Osteoblast (primary cell): ENCODE data around the gene NEK5. TPM values are rescaled to one million over a fixed set of nuclear protein-coding genes. Genes with fewer than 3 reads are reported as not detected.

ENCODE experiments used
- DNase-seq: peaks from one replicate; pipeline ENCODE4 v3.0.0; 2011; ENCODE audit warnings: low spot score, mixed read lengths; ENCODE audit not compliant: insufficient read length; ENCODE audit errors: missing footprints
- H2AFZ ChIP-seq: 2 replicates; pipeline ENCODE4 v1.6.0; 2011; ENCODE audit warnings: mild to moderate bottlenecking, low read length
- H3K27ac ChIP-seq: 2 replicates; pipeline ENCODE4 v1.5.1; 2011; ENCODE audit warnings: mild to moderate bottlenecking, low read depth, low read length, moderate library complexity
- H3K27me3 ChIP-seq: 2 replicates; pipeline ENCODE4 v1.6.0; 2012; ENCODE audit warnings: mild to moderate bottlenecking, control low read depth, inconsistent platforms, low read length, moderate library complexity; ENCODE audit not compliant: insufficient read depth
- H3K36me3 ChIP-seq: 2 replicates; pipeline ENCODE4 v1.5.1; 2011; ENCODE audit warnings: mild to moderate bottlenecking, low read length, control low read depth, moderate library complexity; ENCODE audit not compliant: insufficient read depth
- H3K4me1 ChIP-seq: 2 replicates; pipeline ENCODE4 v1.5.1; 2011; ENCODE audit warnings: mild to moderate bottlenecking, low read length, control low read depth, moderate library complexity; ENCODE audit not compliant: insufficient read depth
- H3K4me2 ChIP-seq: 2 replicates; pipeline ENCODE4 v1.6.0; 2011; ENCODE audit warnings: mild to moderate bottlenecking, low read length; ENCODE audit not compliant: insufficient read depth
- H3K4me3 ChIP-seq: fragments of 200-600 bp; sonication (generic); 3 replicates; pipeline ENCODE4 v1.5.1; 2012; ENCODE audit warnings: mild to moderate bottlenecking, low read length, inconsistent platforms; ENCODE audit not compliant: insufficient read depth
- H3K79me2 ChIP-seq: 2 replicates; pipeline ENCODE4 v1.6.0; 2012; ENCODE audit warnings: mild to moderate bottlenecking, low read length, control low read depth, inconsistent platforms; ENCODE audit not compliant: insufficient read depth
- H3K9me3 ChIP-seq: 2 replicates; pipeline ENCODE4 v1.5.1; 2011; ENCODE audit warnings: low read depth, low read length, control low read depth
- H4K20me1 ChIP-seq: 2 replicates; pipeline ENCODE4 v1.6.0; 2012; ENCODE audit warnings: mild to moderate bottlenecking, low read length, control low read depth; ENCODE audit not compliant: insufficient read depth
- total RNA-seq: library from RNA; depleted of rRNA; stranded (reverse); fragments of >200 nt; gene quantifications from 2 replicates; pipeline ENCODE4 v1.2.3, GENCODE V29; 2012
- TF ChIP-seq, protein P1 (sequence below): IDR thresholded peaks from 2 replicates; pipeline ENCODE4 v1.5.1; 2011; ENCODE audit warnings: mild to moderate bottlenecking, low read depth, low read length, moderate library complexity; ENCODE audit errors: extremely low read depth

The NEK5 gene
- total RNA-seq, 1 donor: 0.36 TPM

DNA sequence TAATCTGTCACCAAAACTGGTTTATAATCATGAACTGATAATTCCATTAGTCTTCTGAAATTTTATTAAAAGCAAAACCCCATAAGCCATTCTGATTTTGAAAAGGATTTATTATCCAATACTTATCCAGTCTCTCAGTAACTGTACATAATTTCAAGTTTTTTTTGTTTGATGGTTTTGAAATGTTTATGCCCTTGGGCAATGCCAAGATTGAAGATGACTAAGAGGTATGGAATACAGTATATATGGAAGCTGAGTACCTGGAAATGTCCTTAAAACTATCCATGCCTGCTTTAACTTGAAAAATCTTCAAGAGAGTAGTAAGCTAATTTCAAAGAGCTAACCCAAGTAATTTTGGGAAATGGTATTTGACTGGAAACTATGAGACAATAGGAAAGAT lies 1.8 kb upstream of the NEK5 start:
- no peak for DNase-seq
- Histone ChIP-seq H3K79me2 (no peaks in the 10 kb centered on the region), H2AFZ (no peak overlapping the region), H3K9me3 (no peaks in the 10 kb centered on the region), H3K4me1 (peaks cover 16% of the 10 kb centered on the region), H4K20me1 (no peaks in the 10 kb centered on the region), H3K4me2 (no peak overlapping the region), H3K36me3 (peaks cover 24% of the 10 kb centered on the region), H3K27ac (no peak overlapping the region), H3K27me3 (no peaks in the 10 kb centered on the region), H3K4me3 (no peak overlapping the region)
- TF ChIP-seq, protein P1, sequence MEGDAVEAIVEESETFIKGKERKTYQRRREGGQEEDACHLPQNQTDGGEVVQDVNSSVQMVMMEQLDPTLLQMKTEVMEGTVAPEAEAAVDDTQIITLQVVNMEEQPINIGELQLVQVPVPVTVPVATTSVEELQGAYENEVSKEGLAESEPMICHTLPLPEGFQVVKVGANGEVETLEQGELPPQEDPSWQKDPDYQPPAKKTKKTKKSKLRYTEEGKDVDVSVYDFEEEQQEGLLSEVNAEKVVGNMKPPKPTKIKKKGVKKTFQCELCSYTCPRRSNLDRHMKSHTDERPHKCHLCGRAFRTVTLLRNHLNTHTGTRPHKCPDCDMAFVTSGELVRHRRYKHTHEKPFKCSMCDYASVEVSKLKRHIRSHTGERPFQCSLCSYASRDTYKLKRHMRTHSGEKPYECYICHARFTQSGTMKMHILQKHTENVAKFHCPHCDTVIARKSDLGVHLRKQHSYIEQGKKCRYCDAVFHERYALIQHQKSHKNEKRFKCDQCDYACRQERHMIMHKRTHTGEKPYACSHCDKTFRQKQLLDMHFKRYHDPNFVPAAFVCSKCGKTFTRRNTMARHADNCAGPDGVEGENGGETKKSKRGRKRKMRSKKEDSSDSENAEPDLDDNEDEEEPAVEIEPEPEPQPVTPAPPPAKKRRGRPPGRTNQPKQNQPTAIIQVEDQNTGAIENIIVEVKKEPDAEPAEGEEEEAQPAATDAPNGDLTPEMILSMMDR: no peak

DNA sequence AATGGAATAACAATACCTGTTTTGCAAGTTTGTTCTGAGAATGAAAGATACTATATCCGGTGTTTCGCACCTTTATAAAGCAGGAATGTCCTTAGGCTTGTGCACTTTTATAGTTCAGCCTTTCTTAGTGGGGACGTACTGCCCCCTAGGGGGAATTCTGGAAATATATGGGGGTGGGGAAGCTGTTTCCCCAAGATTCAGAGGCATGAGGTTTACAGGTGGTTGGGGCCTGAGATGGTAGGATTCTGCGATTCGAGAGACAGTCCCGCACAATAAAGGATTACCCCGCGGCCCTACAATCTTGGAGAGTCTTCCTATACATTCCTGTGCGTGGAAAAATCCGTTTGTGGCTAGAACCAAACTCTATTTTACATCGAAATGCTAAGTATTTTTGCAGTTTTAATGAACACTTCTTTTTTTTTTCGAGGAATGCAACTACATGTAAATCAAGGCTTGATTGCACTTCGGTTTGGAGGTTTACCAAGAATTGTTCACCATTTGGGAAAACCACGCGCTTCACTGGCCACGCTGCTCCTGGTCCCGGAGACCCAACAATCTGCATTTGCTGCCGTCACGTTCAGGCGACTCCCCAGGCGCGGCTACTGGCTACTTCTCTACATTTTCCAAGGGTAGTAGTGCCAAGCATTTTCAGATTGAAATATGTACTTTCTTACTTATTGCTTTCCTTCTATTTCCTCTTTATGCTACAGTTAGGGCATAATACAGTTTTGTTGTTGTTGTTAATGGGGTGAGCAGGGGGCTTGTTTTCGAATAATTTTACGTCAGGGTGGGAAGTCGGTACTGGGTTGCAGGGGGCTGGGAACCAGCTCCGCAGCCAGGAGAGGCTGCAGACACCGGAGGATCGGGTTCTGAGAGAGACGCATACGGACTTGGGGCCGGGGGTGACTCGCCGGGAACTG lies 830 bp downstream of the NEK5 start:
- DNase-seq: peak; percentile 94
- H3K9me3 ChIP-seq: no peaks in the 10 kb centered on the region
- TF ChIP-seq, protein P1: peak; percentile 90
- peaks cover 16% of the 10 kb centered on the region for H3K4me1 ChIP-seq
- no peak overlapping the region for H3K27ac ChIP-seq
- peak overlapping the region; percentile 99 for H2AFZ ChIP-seq
- no peaks in the 10 kb centered on the region for H3K79me2 ChIP-seq
- H3K36me3 ChIP-seq: peaks cover 14% of the 10 kb centered on the region
- peak overlapping the region; percentile 99 for H3K4me2 ChIP-seq
- no peaks in the 10 kb centered on the region for H3K27me3 ChIP-seq
- H4K20me1 ChIP-seq: no peaks in the 10 kb centered on the region
- H3K4me3 ChIP-seq: peak overlapping the region; percentile 82

DNA sequence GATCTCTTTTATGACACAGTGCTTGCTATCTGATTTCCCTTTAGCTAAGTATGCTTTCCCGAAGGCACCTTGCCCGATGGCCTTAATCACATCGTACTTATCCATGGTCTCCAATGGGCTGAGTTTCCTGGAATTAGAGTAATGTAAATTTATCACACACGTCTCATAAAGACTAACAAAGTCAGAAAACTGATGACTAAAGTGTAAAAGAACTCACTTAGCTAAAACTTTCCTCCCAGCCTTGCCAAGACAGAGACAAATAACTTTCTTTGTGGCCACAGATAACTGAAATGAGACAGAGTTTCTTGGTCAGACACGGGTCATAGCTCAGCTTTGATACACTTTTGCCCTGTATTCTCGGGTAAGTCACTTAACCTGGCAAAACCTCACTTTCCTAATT lies 1.5 kb downstream of the NEK5 start:
- no peak overlapping the region for H3K27ac ChIP-seq
- no peaks in the 10 kb centered on the region for H4K20me1 ChIP-seq
- H3K4me1 ChIP-seq: peaks cover 16% of the 10 kb centered on the region
- H3K79me2 ChIP-seq: no peaks in the 10 kb centered on the region
- no peaks in the 10 kb centered on the region for H3K9me3 ChIP-seq
- peak overlapping the region; percentile 99 for H3K4me2 ChIP-seq
- H2AFZ ChIP-seq: no peak overlapping the region
- TF ChIP-seq, protein P1: no peak
- H3K27me3 ChIP-seq: no peaks in the 10 kb centered on the region
- DNase-seq: peak; percentile 91
- peak overlapping the region; percentile 82 for H3K4me3 ChIP-seq
- peaks cover 10% of the 10 kb centered on the region for H3K36me3 ChIP-seq

DNA sequence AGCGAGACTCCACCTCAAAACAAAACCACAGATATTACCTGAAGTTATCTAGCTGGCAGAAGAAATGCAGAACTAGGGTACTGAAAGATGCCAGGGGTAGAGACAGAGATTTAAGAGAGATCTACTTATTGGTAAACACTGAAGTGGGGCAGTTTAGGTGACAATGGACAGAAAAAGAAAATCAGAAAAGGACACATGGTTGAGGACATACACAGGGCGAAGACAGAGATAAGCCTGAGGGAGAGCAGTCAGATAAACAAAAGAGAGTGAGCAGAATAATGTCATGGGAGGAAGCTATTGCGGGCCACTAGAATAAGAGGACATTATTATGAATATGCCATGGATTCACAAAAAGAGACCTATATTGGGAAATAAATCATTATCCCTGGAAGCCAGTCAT lies 3.3 kb downstream of the NEK5 start:
- peaks cover 16% of the 10 kb centered on the region for H3K4me1 ChIP-seq
- H3K27me3 ChIP-seq: no peaks in the 10 kb centered on the region
- no peak overlapping the region for H3K4me3 ChIP-seq
- TF ChIP-seq, protein P1: no peak
- no peaks in the 10 kb centered on the region for H4K20me1 ChIP-seq
- H3K79me2 ChIP-seq: no peaks in the 10 kb centered on the region
- DNase-seq: no peak
- H3K4me2 ChIP-seq: no peak overlapping the region
- H2AFZ ChIP-seq: no peak overlapping the region
- H3K9me3 ChIP-seq: no peaks in the 10 kb centered on the region
- H3K36me3 ChIP-seq: no peaks in the 10 kb centered on the region
- no peak overlapping the region for H3K27ac ChIP-seq
